Measurements from ENCODE around the gene PIGR. TPM values are rescaled to one million over a fixed set of nuclear protein-coding genes. Genes with fewer than 3 reads are reported as not detected.

PIGR gene
- total and polyA plus RNA-seq, 10 of the 15 experiments (the other 5 are each of a cell fraction or from before 2014, with no cell fraction given): 0.96 to 7.6 (median 1.8) TPM

GRCh38 chr1:206961668-206962067, 15.4 kb upstream of the PIGR start (continued):
- TF ChIP-seq RAD51 (IDR thresholded peaks at IDR 0.05): no peak

- no peak overlapping the region for H3K9ac ChIP-seq (ENCODE audit: control insufficient read depth, insufficient read depth, low read length)
- BruUV-seq (replicated peaks): no TSS peak
These were observed 14.6 kb upstream of the PIGR start for GRCh38 chr1:206960676-206961386.

More at GRCh38 chr1:206960676-206961386, 14.6 kb upstream of the PIGR start:
- in situ Hi-C loops (cut with MboI) (no loop called here), intact Hi-C loops (cut with micrococcal nuclease; ENCODE audit: unreplicated experiment) (no loop called here)
- RAD21 ChIA-PET (ENCODE audit: unreplicated experiment): interaction anchor here (1.1 to 1.2 kb wide), 2 partner anchors 21 to 25 kb away, joined by 3 to 4 read pairs; no protein-coding TSS in a partner anchor
- DNase-seq (ENCODE audit: low read depth, low spot score): no peak
- Histone ChIP-seq H3K27ac (ENCODE audit: control insufficient read depth, insufficient read depth) (no peak overlapping the region), H3K79me2 (ENCODE audit: control insufficient read depth, insufficient read depth, low read length) (no peaks in the 10 kb centered on the region), H3K36me3 (ENCODE audit: control insufficient read depth in 2 of 2, insufficient read depth in 2 of 2, low read length in 1 of 2) (no peaks in the 10 kb centered on the region), H3K27me3 (replicated peaks in 1 of 2; ENCODE audit: control insufficient read depth in 2 of 2, insufficient read depth in 2 of 2, low read length in 1 of 2) (no peaks in the 10 kb centered on the region), H4K20me1 (ENCODE audit: control insufficient read depth, insufficient read depth) (no peaks in the 10 kb centered on the region), H2AFZ (ENCODE audit: control insufficient read depth, low read depth, low read length) (no peak overlapping the region), H3K4me1 (ENCODE audit: control insufficient read depth, insufficient read depth, low read length) (peaks cover 3% of the 10 kb centered on the region), H3K4me3 (no peak overlapping the region), H3K4me2 (ENCODE audit: control insufficient read depth, insufficient read depth) (no peak overlapping the region), H3K9me3 (replicated peaks; ENCODE audit: control insufficient read depth, insufficient read depth, low read length) (no peaks in the 10 kb centered on the region)
- CTCF ChIA-PET: interaction anchor here (1.3 kb wide), 1 partner anchor 29 kb away, joined by 6 read pairs; no protein-coding TSS in a partner anchor
- SMC1A ChIA-PET (ENCODE audit: uncharacterized antibody, unreplicated experiment): interaction anchor here (0.8 to 2.4 kb wide), 4 partner anchors 12 to 297 kb away, joined by 3 to 5 read pairs (median 4); no protein-coding TSS in a partner anchor
- TF ChIP-seq FOS (IDR thresholded peaks at IDR 0.05; ENCODE audit: borderline replicate concordance, extremely low read depth, insufficient read length): no peak
- TF ChIP-seq HDAC2 (IDR thresholded peaks at IDR 0.05): no peak
- TF ChIP-seq MAX (IDR thresholded peaks at IDR 0.05; ENCODE audit: low read depth, low read length): no peak
- no peak for TF ChIP-seq STAT3 (IDR thresholded peaks at IDR 0.05; ENCODE audit: low read depth, low read length)
- WGBS (ENCODE audit: insufficient coverage, insufficient replicate concordance, low lambda C conversion rate, missing lambda C conversion rate): 62% methylated on average over 6 of the region's 6 CpGs
- FAIRE-seq: no peak
- ATAC-seq: no peak
- POLR2A ChIA-PET: no interaction called here
